A673 (cell line): ENCODE data around the gene PAX4.

Experiments
- EZH2 ChIP-seq: fragments of 200-600 bp; sonication (generic); IDR thresholded peaks from 2 replicates; pipeline ENCODE4 v1.6.1; 2017; ENCODE audit warnings: borderline replicate concordance, low read depth, mild to moderate bottlenecking, mixed read lengths, antibody characterized with exemption, low read length; ENCODE audit not compliant: poor library complexity, severe bottlenecking
- TF ChIP-seq, protein P1 (sequence below): fragments of 300-800, 200-600 bp; sonication (generic); conservative IDR thresholded peaks from 2 replicates; pipeline ENCODE4 v1.5.1; 2017; ENCODE audit warnings: low read depth, mild to moderate bottlenecking, antibody characterized with exemption, low read length, moderate library complexity, mixed read lengths

DNA sequence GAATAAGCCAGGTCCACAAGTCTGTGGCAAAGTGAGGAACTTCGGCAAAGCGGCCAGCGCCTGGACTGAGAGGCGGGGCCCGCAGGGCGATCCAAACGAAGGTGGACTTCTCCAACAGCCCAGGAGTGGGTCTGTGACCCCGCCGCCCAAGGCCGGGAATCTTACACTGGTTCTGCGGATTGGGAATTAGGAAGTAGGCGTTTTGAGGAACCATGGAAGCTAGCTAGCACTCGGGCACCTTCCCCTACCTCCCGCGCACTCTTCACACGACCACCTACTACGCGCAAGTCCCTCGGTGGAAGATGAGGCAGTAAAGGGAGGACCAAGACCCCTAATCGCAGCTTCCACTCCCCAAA, 30.3 kb downstream of the PAX4 start:
- TF ChIP-seq, protein P1, sequence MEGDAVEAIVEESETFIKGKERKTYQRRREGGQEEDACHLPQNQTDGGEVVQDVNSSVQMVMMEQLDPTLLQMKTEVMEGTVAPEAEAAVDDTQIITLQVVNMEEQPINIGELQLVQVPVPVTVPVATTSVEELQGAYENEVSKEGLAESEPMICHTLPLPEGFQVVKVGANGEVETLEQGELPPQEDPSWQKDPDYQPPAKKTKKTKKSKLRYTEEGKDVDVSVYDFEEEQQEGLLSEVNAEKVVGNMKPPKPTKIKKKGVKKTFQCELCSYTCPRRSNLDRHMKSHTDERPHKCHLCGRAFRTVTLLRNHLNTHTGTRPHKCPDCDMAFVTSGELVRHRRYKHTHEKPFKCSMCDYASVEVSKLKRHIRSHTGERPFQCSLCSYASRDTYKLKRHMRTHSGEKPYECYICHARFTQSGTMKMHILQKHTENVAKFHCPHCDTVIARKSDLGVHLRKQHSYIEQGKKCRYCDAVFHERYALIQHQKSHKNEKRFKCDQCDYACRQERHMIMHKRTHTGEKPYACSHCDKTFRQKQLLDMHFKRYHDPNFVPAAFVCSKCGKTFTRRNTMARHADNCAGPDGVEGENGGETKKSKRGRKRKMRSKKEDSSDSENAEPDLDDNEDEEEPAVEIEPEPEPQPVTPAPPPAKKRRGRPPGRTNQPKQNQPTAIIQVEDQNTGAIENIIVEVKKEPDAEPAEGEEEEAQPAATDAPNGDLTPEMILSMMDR: no peak
- TF ChIP-seq EZH2: no peak
